B cell (primary cell): ENCODE results near the gene RCC2. TPM values are rescaled to one million over a fixed set of nuclear protein-coding genes. Genes with fewer than 3 reads are reported as not detected.

Source experiments
- ATAC-seq: fragments of 200-7000 bp; cut with Tn5 transposase; one replicate; pipeline ENCODE4 v1.10.0; 2021; ENCODE audit warnings: low read depth, mild to moderate bottlenecking, moderate number of reproducible peaks, moderate library complexity
- CTCF ChIA-PET: fragments of 350-600 bp; sonication (Branson Sonifier 250); formaldehyde crosslinking; loops from one replicate; lab custom pipeline; 2021; ENCODE audit warnings: antibody characterized with exemption, inconsistent platforms; lab: Charles Lee
- POLR2A ChIA-PET: fragments of 350-600 bp; sonication (Branson Sonifier 250); formaldehyde crosslinking; loops from one replicate; lab custom pipeline; 2021; ENCODE audit warnings: antibody characterized with exemption; lab: Charles Lee
- DNase-seq: peaks from one replicate; pipeline ENCODE4 v3.0.0; 2013
- H2AFZ ChIP-seq: 2 replicates; pipeline ENCODE4 v1.6.1; 2012; ENCODE audit warnings: mild to moderate bottlenecking, low read depth, low read length; ENCODE audit not compliant: insufficient read depth, poor library complexity, severe bottlenecking
- H3K27ac ChIP-seq, 2 donors: 1 replicate in 1 of 2; 2 replicates in 1 of 2; pipeline ENCODE4 v1.5.1; 2012 to 2013; ENCODE audit warnings: low read length in 2 of 2, mild to moderate bottlenecking in 2 of 2, moderate library complexity in 1 of 2
- H3K27me3 ChIP-seq, 4 experiments: fragments of 200-600 bp in 1 of 4; sonication (generic) in 1 of 4; replicated peaks in 1 of 4; 1 replicate in 2 of 4; 2 replicates in 2 of 4; pipeline versions ENCODE4 v1.6.1 to v1.7.0; 2013 to 2016; ENCODE audit warnings: low read length in 3 of 4, mild to moderate bottlenecking in 2 of 4, mixed read lengths in 1 of 4, moderate library complexity in 1 of 4; ENCODE audit not compliant: insufficient read depth in 4 of 4, control insufficient read depth in 3 of 4; ENCODE audit errors: control extremely low read depth in 1 of 4
- H3K36me3 ChIP-seq, 2 experiments: replicated peaks in 1 of 2; 1 replicate in 1 of 2; 2 replicates in 1 of 2; pipeline versions ENCODE4 v1.6.1 to v1.7.1; 2013; ENCODE audit warnings: low read length in 1 of 2; ENCODE audit not compliant: insufficient read depth in 2 of 2, control insufficient read depth in 1 of 2; ENCODE audit errors: control extremely low read depth in 1 of 2, extremely low read depth in 1 of 2
- H3K4me1 ChIP-seq, 2 donors: fragments of 200-600 bp in 1 of 2; sonication (generic) in 1 of 2; 1 replicate in 1 of 2; 2 replicates in 1 of 2; pipeline versions ENCODE4 v1.5.1 to v1.6.1; 2013 to 2017; ENCODE audit warnings: low read length in 2 of 2; ENCODE audit not compliant: control insufficient read depth in 2 of 2, insufficient read depth in 2 of 2
- H3K4me2 ChIP-seq: replicated peaks from 2 replicates; pipeline ENCODE3; 2012; ENCODE audit warnings: mild to moderate bottlenecking, low read depth, low read length; ENCODE audit not compliant: poor library complexity, severe bottlenecking
- H3K4me3 ChIP-seq, 5 experiments: fragments of 200-600 bp in 1 of 5; sonication (generic) in 1 of 5; 1 replicate in 3 of 5; 2 replicates in 2 of 5; pipeline versions ENCODE4 v1.5.1 to v1.7.0; 2011 to 2016; ENCODE audit warnings: low read length in 4 of 5, mild to moderate bottlenecking in 4 of 5, low read depth in 2 of 5, control low read depth in 1 of 5, moderate library complexity in 1 of 5; ENCODE audit not compliant: insufficient read depth in 1 of 5; ENCODE audit errors: control extremely low read depth in 1 of 5, extremely low read depth in 1 of 5
- H3K79me2 ChIP-seq: fragments of 200-600 bp; sonication (generic); one replicate; pipeline ENCODE4 v1.6.0; 2016; ENCODE audit warnings: low read length; ENCODE audit not compliant: control insufficient read depth, insufficient read depth
- H3K9ac ChIP-seq: fragments of 200-600 bp; sonication (generic); 2 replicates; pipeline ENCODE4 v1.6.1; 2017; ENCODE audit warnings: mild to moderate bottlenecking, low read length, moderate library complexity
- H3K9me3 ChIP-seq, 3 donors: one replicate each; pipeline versions ENCODE4 v1.6.1 to v1.7.1; 2013; ENCODE audit warnings: low read length in 2 of 3; ENCODE audit not compliant: control insufficient read depth in 2 of 3, insufficient read depth in 1 of 3; ENCODE audit errors: control extremely low read depth in 1 of 3
- H4K20me1 ChIP-seq: 2 replicates; pipeline ENCODE4 v1.6.0; 2012; ENCODE audit warnings: mild to moderate bottlenecking, low read length; ENCODE audit not compliant: insufficient read depth, control insufficient read depth, poor library complexity, severe bottlenecking
- H3K27ac Mint-ChIP-seq: one replicate; pipeline ENCODE4 v1.8.0; 2021; ENCODE audit warnings: mixed read lengths
- H3K27me3 Mint-ChIP-seq: one replicate; pipeline ENCODE4 v1.8.0; 2021; ENCODE audit warnings: mixed read lengths
- H3K4me1 Mint-ChIP-seq: one replicate; pipeline ENCODE4 v1.8.0; 2021; ENCODE audit warnings: mixed read lengths
- H3K4me3 Mint-ChIP-seq: one replicate; pipeline ENCODE4 v1.8.0; 2021; ENCODE audit warnings: mixed read lengths
- H3K9me3 Mint-ChIP-seq: one replicate; pipeline ENCODE4 v1.8.0; 2022; ENCODE audit warnings: mixed read lengths; ENCODE audit not compliant: insufficient read depth
- CTCF ChIP-seq: fragments of 200-600 bp; IDR thresholded peaks from one replicate; pipeline ENCODE4 v1.8.0; 2022; ENCODE audit warnings: antibody characterized with exemption, mild to moderate bottlenecking
- EZH2 ChIP-seq: IDR thresholded peaks from 2 replicates; pipeline ENCODE4 v1.6.1; 2012; ENCODE audit warnings: borderline replicate concordance, low read depth, mild to moderate bottlenecking, moderate library complexity, low read length; ENCODE audit not compliant: insufficient read depth, poor library complexity, severe bottlenecking
- WGBS: methylation state at CpG from one replicate; pipeline ENCODE4 v1.1.5; 2013; ENCODE audit warnings: missing lambda C conversion rate; ENCODE audit not compliant: insufficient coverage; 5-methylcytosine and 5-hydroxymethylcytosine counted together
- intact Hi-C: fragments of 100-400 bp; cut with micrococcal nuclease; formaldehyde crosslinking; loops from one replicate; pipeline ENCODE4 v1.10.0; 2022
- polyA plus RNA-seq: library from polyadenylated mRNA; depleted of rRNA; stranded (reverse); fragments of >200 nt; gene quantifications from 2 replicates; pipeline ENCODE4 v1.2.3, GENCODE V29; 2012
- total RNA-seq, 2 donors: library from RNA; stranded (reverse); fragments of 120-200 nt in 1 of 2; gene quantifications; 1 replicate in 1 of 2; 2 replicates in 1 of 2; pipeline versions ENCODE4 v1.2.3 to v1.2.4, GENCODE V29; 2013 to 2022

RCC2 gene
- total and polyA plus RNA-seq, 2 donors (not counting 1 experiment from before 2014, with no cell fraction given), result 48.9 to 76.9 TPM

GRCh38 chr1:17472814-17473213, 33.3 kb upstream of the RCC2 start:
- CTCF ChIA-PET, result no interaction called here
- 100% methylated on average over 3 of the region's 5 CpGs for WGBS

GRCh38 chr1:17471393-17471792, 31.9 kb upstream of the RCC2 start:
- H3K4me1 Mint-ChIP-seq, result no peaks in the 10 kb centered on the region
- H4K20me1 ChIP-seq, result no peaks in the 10 kb centered on the region
- CTCF ChIA-PET, result no interaction called here
- no peak overlapping the region for H3K4me3 ChIP-seq
- POLR2A ChIA-PET, result no interaction called here
- H3K4me1 ChIP-seq, result no peaks in the 10 kb centered on the region
- H3K79me2 ChIP-seq, result no peaks in the 10 kb centered on the region
- no peaks in the 10 kb centered on the region for H3K9me3 ChIP-seq
- 92% methylated on average over 1 of the region's 2 CpGs for WGBS
- no peaks in the 10 kb centered on the region for H3K27me3 ChIP-seq
- no peaks in the 10 kb centered on the region for H3K9me3 Mint-ChIP-seq
- no peak overlapping the region for H2AFZ ChIP-seq
- TF ChIP-seq EZH2 (no peak), CTCF (no peak)
- H3K9ac ChIP-seq, result no peak overlapping the region
- H3K27me3 Mint-ChIP-seq, result no peaks in the 10 kb centered on the region
- no peak for DNase-seq
- intact Hi-C loops, result no loop called here
- no peak overlapping the region for H3K4me2 ChIP-seq
- no peaks in the 10 kb centered on the region for H3K36me3 ChIP-seq
- no peak overlapping the region for H3K27ac ChIP-seq
- no peak overlapping the region for H3K27ac Mint-ChIP-seq
- ATAC-seq, result no peak
- no peak overlapping the region for H3K4me3 Mint-ChIP-seq

More at GRCh38 chr1:17472814-17473213, 33.3 kb upstream of the RCC2 start:
- no peaks in the 10 kb centered on the region for H3K4me1 ChIP-seq
- TF ChIP-seq EZH2, result no peak
- no peak for TF ChIP-seq CTCF
- DNase-seq (no peak), ATAC-seq (no peak)
- Mint-ChIP-seq H3K27ac (no peak overlapping the region), H3K27me3 (no peaks in the 10 kb centered on the region), H3K9me3 (no peaks in the 10 kb centered on the region), H3K4me1 (no peaks in the 10 kb centered on the region), H3K4me3 (no peak overlapping the region)
- intact Hi-C loops, result no loop called here
- H3K9ac ChIP-seq, result no peak overlapping the region
- no peaks in the 10 kb centered on the region for H3K27me3 ChIP-seq
- H3K4me3 ChIP-seq, result no peak overlapping the region
- H3K9me3 ChIP-seq, result no peaks in the 10 kb centered on the region
- no peaks in the 10 kb centered on the region for H3K79me2 ChIP-seq
- H2AFZ ChIP-seq, result no peak overlapping the region
- POLR2A ChIA-PET, result no interaction called here
- H3K27ac ChIP-seq, result no peak overlapping the region
- no peak overlapping the region for H3K4me2 ChIP-seq
- H3K36me3 ChIP-seq, result no peaks in the 10 kb centered on the region
- H4K20me1 ChIP-seq, result no peaks in the 10 kb centered on the region
